WTC11 (cell line): Measurements from ENCODE around the gene ADARB2. TPM values are rescaled to one million over a fixed set of nuclear protein-coding genes. Genes with fewer than 3 reads are reported as not detected.

Experiments
- ATAC-seq: fragments of 200-7000 bp; cut with Tn5 transposase; 2 replicates; pipeline ENCODE4 v1.10.0; 2021; ENCODE audit warnings: mild to moderate bottlenecking, moderate library complexity
- CTCF ChIA-PET: fragments of 300-600 bp; sonication (Branson Sonifier 250); formaldehyde crosslinking; loops from one replicate; lab custom pipeline; 2021; ENCODE audit warnings: antibody characterized with exemption; lab: Charles Lee
- POLR2A ChIA-PET: fragments of 350-600 bp; sonication (Branson Sonifier 250); formaldehyde crosslinking; loops from one replicate; lab custom pipeline; 2021; ENCODE audit warnings: antibody characterized with exemption; lab: Charles Lee
- DNase-seq: peaks from one replicate; pipeline ENCODE4 v3.0.0; 2021; ENCODE audit warnings: low spot score
- H3K27ac Mint-ChIP-seq: 2 replicates; pipeline ENCODE4 v1.8.0; 2021; ENCODE audit warnings: mixed read lengths
- H3K27me3 Mint-ChIP-seq: 2 replicates; pipeline ENCODE4 v1.8.0; 2021; ENCODE audit warnings: low read depth, mild to moderate bottlenecking, moderate library complexity, mixed read lengths
- H3K36me3 Mint-ChIP-seq: 2 replicates; pipeline ENCODE4 v1.8.0; 2021; ENCODE audit warnings: mixed read lengths
- H3K4me1 Mint-ChIP-seq: 2 replicates; pipeline ENCODE4 v1.8.0; 2022; ENCODE audit warnings: mixed read lengths
- H3K4me3 Mint-ChIP-seq: 2 replicates; pipeline ENCODE4 v1.8.0; 2021; ENCODE audit warnings: mild to moderate bottlenecking, moderate library complexity, mixed read lengths
- H3K9me3 Mint-ChIP-seq: 2 replicates; pipeline ENCODE4 v1.8.0; 2021; ENCODE audit warnings: mixed read lengths
- ELF4 ChIP-seq: sonication (generic); formaldehyde crosslinking; IDR thresholded peaks from 2 replicates; pipeline ENCODE4 v1.8.1; 2022; ENCODE audit warnings: low read depth, mild to moderate bottlenecking, moderate library complexity, missing genetic modification reagents
- FOXK1 ChIP-seq: sonication (generic); formaldehyde crosslinking; IDR thresholded peaks from 2 replicates; pipeline ENCODE4 v1.8.0; 2022; ENCODE audit warnings: mild to moderate bottlenecking, moderate library complexity, missing genetic modification reagents
- KAT7 ChIP-seq: sonication (generic); formaldehyde crosslinking; IDR thresholded peaks from 2 replicates; pipeline ENCODE4 v1.8.1; 2023; ENCODE audit warnings: missing genetic modification reagents, mild to moderate bottlenecking, borderline replicate concordance
- NFATC4 ChIP-seq: fragments of 250-450 bp; sonication (Bioruptor Pico); IDR thresholded peaks from 2 replicates; pipeline ENCODE4 v1.9.0; 2021; ENCODE audit warnings: mild to moderate bottlenecking
- OVOL2 ChIP-seq: fragments of 250-450 bp; sonication (Bioruptor Pico); IDR thresholded peaks from 2 replicates; pipeline ENCODE4 v1.9.0; 2021; ENCODE audit warnings: mild to moderate bottlenecking, borderline replicate concordance
- PRRX2 ChIP-seq: fragments of 250-450 bp; sonication (Bioruptor Pico); IDR thresholded peaks from 2 replicates; pipeline ENCODE4 v1.8.0; 2021; ENCODE audit warnings: mild to moderate bottlenecking
- ZNF232 ChIP-seq: sonication (generic); formaldehyde crosslinking; IDR thresholded peaks from 2 replicates; pipeline ENCODE4 v1.8.0; 2022; ENCODE audit warnings: mild to moderate bottlenecking, missing genetic modification reagents
- ZNF263 ChIP-seq: sonication (generic); formaldehyde crosslinking; IDR thresholded peaks from 2 replicates; pipeline ENCODE4 v1.8.1; 2022; ENCODE audit warnings: low read depth, mild to moderate bottlenecking, moderate library complexity, missing genetic modification reagents
- ZNF423 ChIP-seq: fragments of 250-450 bp; sonication (Bioruptor Pico); IDR thresholded peaks from 2 replicates; pipeline ENCODE4 v2.1.2; 2022; ENCODE audit warnings: mild to moderate bottlenecking, moderate library complexity
- total RNA-seq: library from RNA; stranded (reverse); gene quantifications from 3 replicates; pipeline ENCODE4 v1.2.3, GENCODE V29; 2021
- TF ChIP-seq, protein P1 (sequence below): fragments of 250-450 bp; sonication (Bioruptor Pico); IDR thresholded peaks from 2 replicates; pipeline ENCODE4 v1.9.0; 2021; ENCODE audit warnings: mild to moderate bottlenecking
- TF ChIP-seq, protein P2 (sequence below): sonication (generic); formaldehyde crosslinking; IDR thresholded peaks from 2 replicates; pipeline ENCODE4 v1.8.0; 2022; ENCODE audit warnings: mild to moderate bottlenecking, missing genetic modification reagents
- TF ChIP-seq, protein P3 (sequence below): sonication (generic); formaldehyde crosslinking; IDR thresholded peaks from 2 replicates; pipeline ENCODE4 v1.8.0; 2023; ENCODE audit warnings: mild to moderate bottlenecking, missing genetic modification reagents
- TF ChIP-seq, protein P4 (sequence below): sonication (generic); formaldehyde crosslinking; IDR thresholded peaks from 2 replicates; pipeline ENCODE4 v1.8.1; 2022; ENCODE audit warnings: missing genetic modification reagents, borderline replicate concordance
- TF ChIP-seq, protein P5 (sequence below): sonication (generic); formaldehyde crosslinking; IDR thresholded peaks from 2 replicates; pipeline ENCODE4 v1.8.1; 2022; ENCODE audit warnings: low read depth, missing genetic modification reagents, borderline replicate concordance
- TF ChIP-seq, protein P6 (sequence below): fragments of 250-450 bp; sonication (Bioruptor Pico); IDR thresholded peaks from 2 replicates; pipeline ENCODE4 v1.8.0; 2021; ENCODE audit warnings: mild to moderate bottlenecking

ADARB2 gene
- total RNA-seq, 1 experiment from 2014 or later: 3.7 TPM

DNA sequence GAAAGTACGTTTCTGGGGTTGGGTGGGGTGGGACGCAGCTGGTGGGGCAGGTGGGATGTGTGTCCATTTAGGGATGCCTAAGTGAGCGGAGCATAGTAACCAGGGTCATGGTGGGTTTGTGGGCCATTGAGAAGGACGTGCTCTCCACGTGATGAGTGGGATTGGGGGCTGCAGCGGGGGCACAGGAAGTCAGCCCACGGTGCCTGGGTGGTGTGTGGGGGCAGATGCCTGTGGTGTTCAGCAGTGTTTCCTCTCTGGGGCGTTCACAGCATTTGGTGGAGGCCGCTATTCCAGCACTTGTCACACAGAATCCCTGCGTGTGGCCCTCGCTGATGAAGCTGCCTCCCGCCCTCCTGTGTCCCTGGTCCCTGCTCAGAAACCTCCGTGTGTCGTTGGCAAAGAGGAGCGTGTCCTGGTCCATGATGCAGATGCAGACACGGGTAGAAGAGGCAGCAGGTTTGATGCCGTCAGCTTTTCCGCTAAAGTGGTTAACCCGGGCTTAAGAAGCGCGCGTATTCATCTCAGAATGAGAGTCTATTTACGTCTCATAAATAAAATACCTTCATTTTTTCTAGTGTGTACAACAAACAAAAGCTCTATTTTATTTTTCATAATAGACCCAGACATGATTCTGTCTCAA, 274.2 kb downstream of the ADARB2 start (continued):
- TF ChIP-seq, protein P1, sequence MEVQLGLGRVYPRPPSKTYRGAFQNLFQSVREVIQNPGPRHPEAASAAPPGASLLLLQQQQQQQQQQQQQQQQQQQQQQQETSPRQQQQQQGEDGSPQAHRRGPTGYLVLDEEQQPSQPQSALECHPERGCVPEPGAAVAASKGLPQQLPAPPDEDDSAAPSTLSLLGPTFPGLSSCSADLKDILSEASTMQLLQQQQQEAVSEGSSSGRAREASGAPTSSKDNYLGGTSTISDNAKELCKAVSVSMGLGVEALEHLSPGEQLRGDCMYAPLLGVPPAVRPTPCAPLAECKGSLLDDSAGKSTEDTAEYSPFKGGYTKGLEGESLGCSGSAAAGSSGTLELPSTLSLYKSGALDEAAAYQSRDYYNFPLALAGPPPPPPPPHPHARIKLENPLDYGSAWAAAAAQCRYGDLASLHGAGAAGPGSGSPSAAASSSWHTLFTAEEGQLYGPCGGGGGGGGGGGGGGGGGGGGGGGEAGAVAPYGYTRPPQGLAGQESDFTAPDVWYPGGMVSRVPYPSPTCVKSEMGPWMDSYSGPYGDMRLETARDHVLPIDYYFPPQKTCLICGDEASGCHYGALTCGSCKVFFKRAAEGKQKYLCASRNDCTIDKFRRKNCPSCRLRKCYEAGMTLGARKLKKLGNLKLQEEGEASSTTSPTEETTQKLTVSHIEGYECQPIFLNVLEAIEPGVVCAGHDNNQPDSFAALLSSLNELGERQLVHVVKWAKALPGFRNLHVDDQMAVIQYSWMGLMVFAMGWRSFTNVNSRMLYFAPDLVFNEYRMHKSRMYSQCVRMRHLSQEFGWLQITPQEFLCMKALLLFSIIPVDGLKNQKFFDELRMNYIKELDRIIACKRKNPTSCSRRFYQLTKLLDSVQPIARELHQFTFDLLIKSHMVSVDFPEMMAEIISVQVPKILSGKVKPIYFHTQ (CRISPR knock-in tag): no peak
- TF ChIP-seq ELF4: no peak
- no peak for TF ChIP-seq OVOL2 (CRISPR knock-in tag)
- TF ChIP-seq FOXK1: no peak
- TF ChIP-seq ZNF232 (CRISPR knock-in tag): no peak
- no peak for TF ChIP-seq KAT7 (CRISPR knock-in tag)
- TF ChIP-seq, protein P2, sequence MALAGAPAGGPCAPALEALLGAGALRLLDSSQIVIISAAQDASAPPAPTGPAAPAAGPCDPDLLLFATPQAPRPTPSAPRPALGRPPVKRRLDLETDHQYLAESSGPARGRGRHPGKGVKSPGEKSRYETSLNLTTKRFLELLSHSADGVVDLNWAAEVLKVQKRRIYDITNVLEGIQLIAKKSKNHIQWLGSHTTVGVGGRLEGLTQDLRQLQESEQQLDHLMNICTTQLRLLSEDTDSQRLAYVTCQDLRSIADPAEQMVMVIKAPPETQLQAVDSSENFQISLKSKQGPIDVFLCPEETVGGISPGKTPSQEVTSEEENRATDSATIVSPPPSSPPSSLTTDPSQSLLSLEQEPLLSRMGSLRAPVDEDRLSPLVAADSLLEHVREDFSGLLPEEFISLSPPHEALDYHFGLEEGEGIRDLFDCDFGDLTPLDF (CRISPR knock-in tag): no peak
- TF ChIP-seq, protein P3, sequence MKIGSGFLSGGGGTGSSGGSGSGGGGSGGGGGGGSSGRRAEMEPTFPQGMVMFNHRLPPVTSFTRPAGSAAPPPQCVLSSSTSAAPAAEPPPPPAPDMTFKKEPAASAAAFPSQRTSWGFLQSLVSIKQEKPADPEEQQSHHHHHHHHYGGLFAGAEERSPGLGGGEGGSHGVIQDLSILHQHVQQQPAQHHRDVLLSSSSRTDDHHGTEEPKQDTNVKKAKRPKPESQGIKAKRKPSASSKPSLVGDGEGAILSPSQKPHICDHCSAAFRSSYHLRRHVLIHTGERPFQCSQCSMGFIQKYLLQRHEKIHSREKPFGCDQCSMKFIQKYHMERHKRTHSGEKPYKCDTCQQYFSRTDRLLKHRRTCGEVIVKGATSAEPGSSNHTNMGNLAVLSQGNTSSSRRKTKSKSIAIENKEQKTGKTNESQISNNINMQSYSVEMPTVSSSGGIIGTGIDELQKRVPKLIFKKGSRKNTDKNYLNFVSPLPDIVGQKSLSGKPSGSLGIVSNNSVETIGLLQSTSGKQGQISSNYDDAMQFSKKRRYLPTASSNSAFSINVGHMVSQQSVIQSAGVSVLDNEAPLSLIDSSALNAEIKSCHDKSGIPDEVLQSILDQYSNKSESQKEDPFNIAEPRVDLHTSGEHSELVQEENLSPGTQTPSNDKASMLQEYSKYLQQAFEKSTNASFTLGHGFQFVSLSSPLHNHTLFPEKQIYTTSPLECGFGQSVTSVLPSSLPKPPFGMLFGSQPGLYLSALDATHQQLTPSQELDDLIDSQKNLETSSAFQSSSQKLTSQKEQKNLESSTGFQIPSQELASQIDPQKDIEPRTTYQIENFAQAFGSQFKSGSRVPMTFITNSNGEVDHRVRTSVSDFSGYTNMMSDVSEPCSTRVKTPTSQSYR (CRISPR knock-in tag): no peak
- TF ChIP-seq, all 79 proteins: peak for 0

DNA sequence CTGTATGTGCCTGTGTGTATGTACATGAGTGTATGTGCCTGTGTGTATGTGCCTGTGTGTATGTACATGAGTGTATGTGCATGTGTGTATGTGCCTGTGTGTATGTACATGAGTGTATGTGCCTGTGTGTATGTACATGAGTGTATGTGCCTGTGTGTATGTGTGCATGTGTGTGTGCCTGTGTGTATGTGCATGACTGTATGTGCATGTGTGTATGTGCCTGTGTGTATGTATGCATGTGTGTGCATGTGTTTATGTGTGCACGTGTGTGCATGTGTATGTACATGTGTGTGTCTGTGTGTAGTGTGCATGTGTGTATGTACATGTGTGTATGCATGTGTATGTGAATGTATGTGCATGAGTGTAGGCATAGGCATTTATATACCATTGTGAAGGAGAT, 274.8 kb downstream of the ADARB2 start:
- H3K4me1 Mint-ChIP-seq: 0 out of 2 replicates have a peak, but pooled peaks cover 5% of the 10 kb centered on the region
- ChIA-PET CTCF (interaction anchor here (0.6 kb wide), 1 partner anchor 369 kb away, joined by 3 read pairs; no protein-coding TSS in a partner anchor), POLR2A (no interaction called here)
- no peak for ATAC-seq
- H3K27me3 Mint-ChIP-seq: no peaks in the 10 kb centered on the region; the same call in none of the 2 replicates
- H3K27ac Mint-ChIP-seq: 0 out of 2 replicates have a peak overlapping the region, but pooled peaks have one; percentile 39
- no peaks in the 10 kb centered on the region for H3K36me3 Mint-ChIP-seq
- DNase-seq: no peak
- no peak overlapping the region for H3K4me3 Mint-ChIP-seq
- no peak for TF ChIP-seq PRRX2 (CRISPR knock-in tag)
- TF ChIP-seq ZNF263 (CRISPR knock-in tag): no peak
- TF ChIP-seq, protein P4, sequence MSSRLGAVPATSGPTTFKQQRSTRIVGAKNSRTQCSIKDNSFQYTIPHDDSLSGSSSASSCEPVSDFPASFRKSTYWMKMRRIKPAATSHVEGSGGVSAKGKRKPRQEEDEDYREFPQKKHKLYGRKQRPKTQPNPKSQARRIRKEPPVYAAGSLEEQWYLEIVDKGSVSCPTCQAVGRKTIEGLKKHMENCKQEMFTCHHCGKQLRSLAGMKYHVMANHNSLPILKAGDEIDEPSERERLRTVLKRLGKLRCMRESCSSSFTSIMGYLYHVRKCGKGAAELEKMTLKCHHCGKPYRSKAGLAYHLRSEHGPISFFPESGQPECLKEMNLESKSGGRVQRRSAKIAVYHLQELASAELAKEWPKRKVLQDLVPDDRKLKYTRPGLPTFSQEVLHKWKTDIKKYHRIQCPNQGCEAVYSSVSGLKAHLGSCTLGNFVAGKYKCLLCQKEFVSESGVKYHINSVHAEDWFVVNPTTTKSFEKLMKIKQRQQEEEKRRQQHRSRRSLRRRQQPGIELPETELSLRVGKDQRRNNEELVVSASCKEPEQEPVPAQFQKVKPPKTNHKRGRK: no peak
- TF ChIP-seq ZNF423 (CRISPR knock-in tag): no peak
- TF ChIP-seq, protein P2 (CRISPR knock-in tag): no peak
- no peak for TF ChIP-seq NFATC4 (CRISPR knock-in tag)
- TF ChIP-seq, protein P5, sequence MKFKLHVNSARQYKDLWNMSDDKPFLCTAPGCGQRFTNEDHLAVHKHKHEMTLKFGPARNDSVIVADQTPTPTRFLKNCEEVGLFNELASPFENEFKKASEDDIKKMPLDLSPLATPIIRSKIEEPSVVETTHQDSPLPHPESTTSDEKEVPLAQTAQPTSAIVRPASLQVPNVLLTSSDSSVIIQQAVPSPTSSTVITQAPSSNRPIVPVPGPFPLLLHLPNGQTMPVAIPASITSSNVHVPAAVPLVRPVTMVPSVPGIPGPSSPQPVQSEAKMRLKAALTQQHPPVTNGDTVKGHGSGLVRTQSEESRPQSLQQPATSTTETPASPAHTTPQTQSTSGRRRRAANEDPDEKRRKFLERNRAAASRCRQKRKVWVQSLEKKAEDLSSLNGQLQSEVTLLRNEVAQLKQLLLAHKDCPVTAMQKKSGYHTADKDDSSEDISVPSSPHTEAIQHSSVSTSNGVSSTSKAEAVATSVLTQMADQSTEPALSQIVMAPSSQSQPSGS: no peak
- TF ChIP-seq, protein P6, sequence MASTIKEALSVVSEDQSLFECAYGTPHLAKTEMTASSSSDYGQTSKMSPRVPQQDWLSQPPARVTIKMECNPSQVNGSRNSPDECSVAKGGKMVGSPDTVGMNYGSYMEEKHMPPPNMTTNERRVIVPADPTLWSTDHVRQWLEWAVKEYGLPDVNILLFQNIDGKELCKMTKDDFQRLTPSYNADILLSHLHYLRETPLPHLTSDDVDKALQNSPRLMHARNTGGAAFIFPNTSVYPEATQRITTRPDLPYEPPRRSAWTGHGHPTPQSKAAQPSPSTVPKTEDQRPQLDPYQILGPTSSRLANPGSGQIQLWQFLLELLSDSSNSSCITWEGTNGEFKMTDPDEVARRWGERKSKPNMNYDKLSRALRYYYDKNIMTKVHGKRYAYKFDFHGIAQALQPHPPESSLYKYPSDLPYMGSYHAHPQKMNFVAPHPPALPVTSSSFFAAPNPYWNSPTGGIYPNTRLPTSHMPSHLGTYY (CRISPR knock-in tag): no peak
- no peaks in the 10 kb centered on the region for H3K9me3 Mint-ChIP-seq
